Measurements from ENCODE around the gene F10. TPM values are rescaled to one million over a fixed set of nuclear protein-coding genes. Genes with fewer than 3 reads are reported as not detected.
A peak's percentile ranks its signal among the peaks of the same experiment; 100 is the strongest.
"Not testable (repeated sequence)": the region's sequence is repeated elsewhere in the genome, so short reads cannot be mapped to it uniquely, and the experiment has no call there.

The F10 gene
- total RNA-seq, 1 experiment from 2014 or later = not detected

DNA sequence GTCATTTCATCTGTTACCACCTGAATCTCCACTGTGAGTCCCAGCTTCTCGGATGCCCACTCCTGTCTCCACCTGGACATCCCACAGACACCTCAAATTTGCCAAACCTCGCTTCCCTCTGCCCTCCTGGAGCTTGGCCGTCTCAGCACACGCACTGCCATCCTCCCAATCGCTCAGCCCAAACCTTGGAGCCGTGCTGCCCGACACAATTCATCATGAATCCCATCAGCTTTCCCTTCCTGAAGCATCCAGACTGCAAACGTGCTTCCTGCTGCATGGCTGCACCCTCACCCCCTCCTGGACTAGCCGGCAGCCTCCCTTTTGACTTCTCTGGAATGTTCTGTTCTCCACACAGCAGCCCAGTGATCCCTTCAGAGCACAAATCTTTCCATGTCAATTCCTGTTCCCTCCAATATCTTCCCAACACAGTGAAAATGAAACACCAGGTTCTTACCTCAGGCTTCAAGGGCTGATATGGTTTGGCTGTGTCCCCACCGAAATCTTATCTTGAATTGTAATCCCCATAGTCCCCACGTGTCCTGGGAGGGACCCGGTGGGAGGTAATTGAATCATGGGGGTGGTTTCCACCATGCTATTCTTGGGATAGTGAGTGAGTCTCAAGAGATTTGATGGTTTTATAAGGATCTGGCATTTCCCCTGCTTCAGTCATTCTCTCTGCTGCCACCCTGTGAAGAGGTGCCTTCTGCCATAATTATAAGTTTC is 34.8 kb downstream of the F10 start:
- in situ Hi-C loops (cut with HindIII; ENCODE audit: low pct_unique_long_range_greater_than_20kb, low sequenced_read_pairs) = no loop called here
- DNase-seq (ENCODE audit: low read depth) = no peak

DNA sequence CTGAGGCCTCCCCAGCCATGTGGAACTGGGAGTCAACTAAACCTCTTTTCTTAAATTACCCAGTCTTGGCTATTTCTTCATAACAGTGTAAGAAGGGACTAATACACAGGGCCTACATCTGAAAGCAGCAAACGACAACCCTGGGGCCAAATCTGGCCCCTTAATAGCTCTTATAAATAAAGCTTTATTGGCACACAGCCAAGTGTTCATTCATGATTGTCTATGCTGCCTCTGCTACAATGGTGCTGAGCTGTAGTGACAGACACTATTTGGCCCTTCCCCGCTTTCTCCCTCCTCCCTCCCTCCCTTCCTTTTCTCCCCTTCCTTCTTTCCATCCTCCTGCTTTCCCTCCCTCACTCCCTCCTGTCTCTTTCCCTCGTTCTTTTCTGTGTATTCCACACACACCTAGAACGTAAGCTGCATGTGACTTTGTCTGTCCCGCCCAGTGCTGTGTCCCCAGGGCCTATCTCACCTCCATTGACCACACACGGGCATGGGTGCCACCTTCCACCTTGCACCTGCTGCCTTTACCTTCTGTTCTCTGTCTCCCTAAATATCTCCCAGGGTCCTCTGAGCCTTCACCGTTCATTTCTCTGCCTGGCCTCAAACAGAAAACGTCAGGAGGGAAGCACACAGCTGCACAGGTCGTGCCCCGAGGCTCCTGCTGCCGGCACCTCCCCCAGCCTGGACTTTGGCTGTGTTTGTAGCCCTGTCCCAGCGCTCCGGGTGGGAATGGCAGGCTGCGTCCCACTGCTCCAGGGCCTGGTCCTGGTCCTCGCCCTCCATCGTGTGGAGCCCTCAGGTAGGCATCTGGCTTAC is 35.5 kb downstream of the F10 start, which contains the start of gene PROZ:
TSS of gene PROZ (plus strand) at position 720 of the 819 bp plus-strand sequence. CDS start at position 733, 13 bp downstream.
- in situ Hi-C loops (cut with HindIII; ENCODE audit: low pct_unique_long_range_greater_than_20kb, low sequenced_read_pairs) = no loop called here
- DNase-seq (ENCODE audit: low read depth) = no peak

DNA sequence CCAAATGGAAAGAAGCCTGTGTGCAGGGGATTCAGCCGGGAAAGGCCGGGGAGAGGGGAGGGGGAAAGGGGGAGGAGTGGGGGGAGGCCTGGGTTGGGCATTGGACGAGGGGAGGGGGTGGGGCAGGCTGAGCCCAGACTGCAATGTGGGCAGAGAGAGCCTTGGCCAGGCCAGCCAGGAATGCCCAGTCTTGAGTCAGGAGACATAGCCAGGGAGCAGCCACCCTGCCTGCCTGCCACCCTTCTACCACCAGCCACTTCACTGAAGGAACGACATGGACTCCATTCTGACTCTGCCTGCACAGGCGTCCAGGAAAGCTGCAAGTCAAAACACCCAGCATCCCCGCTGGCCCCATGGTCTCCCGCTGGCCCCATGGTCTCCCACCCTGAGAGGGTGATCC is 36.3 kb downstream of the F10 start:
- DNase-seq (ENCODE audit: low read depth) = no peak
- in situ Hi-C loops (cut with HindIII; ENCODE audit: low pct_unique_long_range_greater_than_20kb, low sequenced_read_pairs) = no loop called here

DNA sequence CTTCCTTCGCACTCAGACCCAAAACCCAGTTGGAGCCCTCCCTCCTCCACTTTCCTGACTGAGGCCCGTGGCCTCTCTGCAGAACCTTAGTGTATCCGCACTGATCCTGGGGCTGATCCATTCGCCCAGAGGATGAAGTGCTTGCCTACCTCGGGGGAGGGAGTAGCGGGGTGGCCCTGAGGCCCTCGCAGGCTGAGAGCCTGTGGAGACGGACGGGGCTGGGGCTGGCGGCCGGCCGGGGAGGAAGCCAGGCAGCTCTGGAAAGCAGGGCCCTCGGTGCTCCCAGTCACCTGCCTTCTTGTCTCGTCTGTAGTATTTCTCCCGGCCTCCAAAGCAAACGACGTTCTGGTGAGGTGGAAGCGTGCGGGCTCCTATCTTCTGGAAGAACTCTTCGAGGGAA is 37.1 kb downstream of the F10 start:
- no peak for DNase-seq (ENCODE audit: low read depth)
- in situ Hi-C loops (cut with HindIII; ENCODE audit: low pct_unique_long_range_greater_than_20kb, low sequenced_read_pairs) = no loop called here

DNA sequence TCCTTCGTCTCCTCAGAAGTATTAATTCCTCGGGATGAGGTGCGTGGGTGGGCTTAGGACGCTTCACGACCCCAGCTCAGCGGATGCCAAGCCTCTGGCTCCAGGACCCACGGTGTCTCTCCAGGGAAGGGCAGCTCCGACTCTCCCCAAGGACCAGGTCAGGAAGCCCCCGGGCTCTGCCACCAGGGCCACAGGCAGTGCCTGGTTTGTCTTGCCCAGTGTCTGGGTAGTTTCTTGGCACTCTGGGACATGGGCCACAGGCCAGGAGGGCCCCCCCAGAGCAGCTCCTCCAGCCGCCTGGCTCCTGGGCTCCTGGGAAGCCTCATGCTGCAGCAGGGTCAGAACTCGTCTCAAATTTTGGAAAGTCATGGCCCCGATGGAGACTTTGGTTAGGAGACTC is 38.4 kb downstream of the F10 start:
- DNase-seq (ENCODE audit: low read depth) = no peak
- in situ Hi-C loops (cut with HindIII; ENCODE audit: low pct_unique_long_range_greater_than_20kb, low sequenced_read_pairs) = no loop called here

DNA sequence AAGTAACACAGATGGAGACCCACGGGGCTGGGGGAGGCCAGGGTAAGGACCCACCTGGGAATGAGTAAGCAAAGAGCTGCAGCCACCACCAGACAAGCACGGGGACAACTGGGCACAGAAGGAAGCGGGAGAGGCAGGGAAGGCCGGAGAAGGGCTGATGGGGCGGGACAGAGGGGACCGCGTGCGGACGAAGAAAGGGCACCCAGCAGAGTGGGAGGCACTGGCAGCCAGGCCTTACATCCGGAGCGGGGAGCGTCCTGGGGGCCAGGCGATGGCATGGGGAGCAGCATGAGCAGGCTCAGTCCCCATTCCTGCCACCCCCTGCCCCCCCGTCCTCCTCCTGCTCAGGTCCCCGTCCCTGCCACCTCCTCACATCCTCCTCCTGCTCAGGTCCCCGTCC is 38.8 kb downstream of the F10 start:
- in situ Hi-C loops (cut with HindIII; ENCODE audit: low pct_unique_long_range_greater_than_20kb, low sequenced_read_pairs) = no loop called here
- DNase-seq (ENCODE audit: low read depth) = no peak

DNA sequence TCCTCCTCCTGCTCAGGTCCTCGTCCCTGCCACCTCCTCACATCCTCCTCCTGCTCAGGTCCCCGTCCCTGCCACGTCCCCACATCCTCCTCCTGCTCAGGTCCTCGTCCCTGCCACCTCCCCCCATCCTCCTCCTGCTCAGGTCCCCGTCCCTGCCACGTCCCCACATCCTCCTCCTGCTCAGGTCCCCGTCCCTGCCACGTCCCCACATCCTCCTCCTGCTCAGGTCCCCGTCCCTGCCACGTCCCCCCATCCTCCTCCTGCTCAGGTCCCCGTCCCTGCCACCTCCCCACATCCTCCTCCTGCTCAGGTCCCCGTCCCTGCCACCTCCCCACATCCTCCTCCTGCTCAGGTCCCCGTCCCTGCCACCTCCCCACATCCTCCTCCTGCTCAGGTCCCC is 39.4 kb downstream of the F10 start:
- in situ Hi-C loops (cut with HindIII; ENCODE audit: low pct_unique_long_range_greater_than_20kb, low sequenced_read_pairs); DNase-seq (ENCODE audit: low read depth): not testable (repeated sequence)

DNA sequence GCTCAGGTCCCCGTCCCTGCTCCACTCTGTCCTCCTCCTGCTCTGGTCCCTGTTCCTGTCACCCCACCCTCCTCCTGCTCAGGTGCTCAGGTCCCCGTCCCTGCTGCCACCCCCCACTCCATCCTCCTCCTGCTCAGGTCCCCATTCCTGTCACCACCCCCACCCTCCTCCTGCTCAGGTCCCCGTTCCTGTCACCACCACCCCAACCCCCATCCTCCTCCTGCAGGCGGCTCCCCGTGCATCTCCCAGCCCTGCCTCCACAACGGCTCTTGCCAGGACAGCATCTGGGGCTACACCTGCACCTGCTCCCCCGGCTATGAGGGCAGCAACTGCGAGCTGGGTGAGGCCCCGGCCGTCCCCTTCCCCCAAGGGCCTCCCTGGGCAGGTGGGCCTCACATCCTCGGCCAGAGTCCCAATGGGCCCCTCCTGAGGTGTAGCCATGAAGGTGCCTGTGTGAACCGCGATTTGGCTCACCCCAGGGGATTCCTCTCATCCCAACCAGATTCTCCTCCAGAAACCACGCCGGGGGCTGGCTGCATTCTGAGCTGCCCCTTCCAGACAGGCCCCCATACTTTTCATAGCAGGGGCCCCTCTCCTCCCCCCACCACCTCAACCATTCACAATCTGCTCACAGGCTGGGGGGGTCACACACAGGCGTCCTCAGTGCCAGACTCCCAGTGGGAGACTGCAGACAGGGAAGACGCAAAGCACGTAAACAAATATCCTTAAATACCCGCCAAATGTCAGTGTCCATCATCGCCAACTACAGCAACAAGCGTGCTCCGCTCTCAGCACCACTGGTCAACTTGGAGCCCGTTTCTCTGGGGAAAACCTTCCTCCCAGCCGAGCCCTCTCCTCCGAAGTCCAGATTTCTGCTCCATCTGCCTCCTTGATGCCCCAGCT is 40.4 kb downstream of the F10 start:
- DNase-seq (ENCODE audit: low read depth) = no peak
- in situ Hi-C loops (cut with HindIII; ENCODE audit: low pct_unique_long_range_greater_than_20kb, low sequenced_read_pairs) = no loop called here

DNA sequence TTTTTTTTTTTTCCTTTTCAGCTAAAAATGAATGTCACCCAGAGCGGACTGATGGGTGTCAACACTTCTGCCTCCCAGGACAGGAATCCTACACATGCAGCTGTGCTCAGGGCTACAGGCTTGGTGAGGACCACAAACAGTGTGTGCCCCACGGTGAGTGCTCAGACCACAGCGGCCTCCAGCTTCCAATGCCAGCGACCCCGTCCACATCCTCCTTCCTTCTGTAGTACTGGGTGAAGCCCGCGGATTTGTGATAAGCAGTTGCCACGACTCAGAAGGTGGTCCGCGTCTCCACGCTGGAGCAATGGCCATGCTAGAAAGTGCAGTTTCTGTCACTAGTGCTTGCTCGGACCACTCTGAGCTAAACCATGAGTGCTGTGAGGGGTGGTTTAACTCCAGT is 41.9 kb downstream of the F10 start:
- in situ Hi-C loops (cut with HindIII; ENCODE audit: low pct_unique_long_range_greater_than_20kb, low sequenced_read_pairs) = no loop called here
- DNase-seq (ENCODE audit: low read depth) = no peak

DNA sequence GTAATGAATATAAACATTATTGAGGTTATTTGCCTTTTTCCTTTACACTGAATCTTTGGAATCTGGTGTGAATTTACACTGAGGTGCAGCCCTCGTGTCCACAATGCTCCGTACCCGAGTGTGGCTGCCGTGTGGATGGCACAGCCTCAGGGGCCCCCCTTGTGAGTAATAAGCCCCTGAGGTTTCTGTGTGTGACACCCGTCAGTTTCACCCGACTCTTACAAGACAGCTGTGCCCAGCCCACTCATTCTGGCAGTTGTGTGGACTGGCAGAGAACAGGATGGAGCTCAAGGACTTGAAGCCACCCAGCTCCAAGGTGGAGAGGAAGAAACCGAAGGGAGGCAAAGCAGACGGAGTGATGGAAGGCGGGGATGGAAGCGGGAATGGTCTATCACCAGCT is 43.7 kb downstream of the F10 start:
- in situ Hi-C loops (cut with HindIII; ENCODE audit: low pct_unique_long_range_greater_than_20kb, low sequenced_read_pairs) = no loop called here

DNA sequence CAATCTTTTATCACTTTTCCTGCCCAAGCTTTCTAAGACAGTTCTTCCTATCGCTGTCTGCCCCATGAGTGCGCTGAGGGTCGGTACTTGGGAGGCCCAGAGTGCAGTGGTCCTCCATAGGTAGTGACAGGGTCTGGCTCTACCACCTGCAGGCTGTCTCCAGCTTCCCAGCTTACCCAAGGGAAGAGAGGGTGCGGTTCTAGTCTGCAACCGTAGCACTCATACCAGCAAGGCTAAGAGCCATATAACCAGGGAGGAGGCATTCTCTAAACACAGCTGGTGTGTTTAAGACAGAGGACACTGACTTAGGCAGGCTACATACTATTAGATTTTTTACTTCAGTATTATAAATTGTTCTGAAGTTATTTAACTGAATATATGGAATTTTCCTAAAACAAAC is 44.1 kb downstream of the F10 start:
- no peak for DNase-seq (ENCODE audit: low read depth)
- in situ Hi-C loops (cut with HindIII; ENCODE audit: low pct_unique_long_range_greater_than_20kb, low sequenced_read_pairs) = no loop called here

More for the DNA sequence above, 43.7 kb downstream of the F10 start:
- DNase-seq (ENCODE audit: low read depth) = no peak

DNA sequence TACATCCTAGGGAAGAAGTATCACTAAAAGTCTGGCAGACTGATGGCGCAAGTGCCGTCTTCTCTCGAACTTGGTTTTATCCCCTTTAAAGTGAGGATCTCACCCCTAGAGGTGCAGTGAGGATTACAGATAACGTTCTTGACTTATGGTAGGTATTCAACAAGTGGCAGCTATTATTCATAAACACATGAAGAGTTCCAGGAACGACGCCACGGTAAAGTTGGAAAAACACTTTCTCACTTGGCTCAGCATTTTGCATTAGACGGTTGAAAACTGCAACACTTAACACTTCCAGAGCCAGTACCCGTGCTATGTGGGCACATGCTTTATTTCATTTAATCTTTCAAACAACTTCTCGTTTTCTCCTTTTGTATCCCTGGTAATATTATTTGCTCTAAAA is 44.6 kb downstream of the F10 start:
- in situ Hi-C loops (cut with HindIII; ENCODE audit: low pct_unique_long_range_greater_than_20kb, low sequenced_read_pairs) = no loop called here

DNA sequence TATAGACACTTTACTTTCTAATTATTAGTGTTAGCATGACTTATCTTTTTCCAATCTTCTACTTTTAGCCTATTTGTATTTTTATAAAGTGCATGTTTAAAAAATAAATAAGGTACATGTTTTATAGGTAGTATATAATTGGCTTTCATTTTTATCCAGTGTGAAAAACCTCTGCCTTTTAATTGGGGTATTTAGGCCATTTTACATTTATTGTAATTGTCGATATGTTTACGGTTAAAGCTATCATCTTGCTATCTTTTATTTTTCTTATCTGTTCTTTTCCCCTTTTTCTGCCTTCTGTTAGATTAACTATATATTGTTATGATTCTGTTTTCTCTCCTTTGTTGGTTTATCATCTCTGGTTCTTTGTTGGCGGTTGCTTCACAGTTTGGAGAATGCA is 45.0 kb downstream of the F10 start:
- in situ Hi-C loops (cut with HindIII; ENCODE audit: low pct_unique_long_range_greater_than_20kb, low sequenced_read_pairs) = no loop called here

More for the DNA sequence above, 44.6 kb downstream of the F10 start:
- no peak for DNase-seq (ENCODE audit: low read depth)

DNA sequence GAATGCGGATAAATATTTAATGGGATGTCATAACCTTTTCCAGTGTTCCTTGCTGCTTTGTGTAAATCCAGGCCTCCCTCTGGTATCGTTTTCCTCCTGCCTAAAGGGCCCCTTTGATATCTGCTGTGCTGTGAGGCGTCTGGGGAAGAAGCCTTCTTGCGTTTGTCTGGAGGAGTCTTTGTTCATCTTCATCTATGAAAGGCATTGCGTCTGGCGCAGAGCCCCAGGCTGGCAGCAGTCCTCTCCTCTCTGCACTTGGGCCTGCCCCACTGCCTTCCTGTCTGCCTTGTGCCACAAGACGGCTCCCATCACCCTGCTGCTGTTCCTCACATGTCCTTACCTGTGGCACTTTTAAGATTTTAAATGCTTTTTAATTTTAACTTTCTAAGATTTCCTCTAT is 45.6 kb downstream of the F10 start:
- in situ Hi-C loops (cut with HindIII; ENCODE audit: low pct_unique_long_range_greater_than_20kb, low sequenced_read_pairs) = no loop called here
- no peak for DNase-seq (ENCODE audit: low read depth)

More for the DNA sequence above, 45.0 kb downstream of the F10 start:
- DNase-seq (ENCODE audit: low read depth) = no peak

DNA sequence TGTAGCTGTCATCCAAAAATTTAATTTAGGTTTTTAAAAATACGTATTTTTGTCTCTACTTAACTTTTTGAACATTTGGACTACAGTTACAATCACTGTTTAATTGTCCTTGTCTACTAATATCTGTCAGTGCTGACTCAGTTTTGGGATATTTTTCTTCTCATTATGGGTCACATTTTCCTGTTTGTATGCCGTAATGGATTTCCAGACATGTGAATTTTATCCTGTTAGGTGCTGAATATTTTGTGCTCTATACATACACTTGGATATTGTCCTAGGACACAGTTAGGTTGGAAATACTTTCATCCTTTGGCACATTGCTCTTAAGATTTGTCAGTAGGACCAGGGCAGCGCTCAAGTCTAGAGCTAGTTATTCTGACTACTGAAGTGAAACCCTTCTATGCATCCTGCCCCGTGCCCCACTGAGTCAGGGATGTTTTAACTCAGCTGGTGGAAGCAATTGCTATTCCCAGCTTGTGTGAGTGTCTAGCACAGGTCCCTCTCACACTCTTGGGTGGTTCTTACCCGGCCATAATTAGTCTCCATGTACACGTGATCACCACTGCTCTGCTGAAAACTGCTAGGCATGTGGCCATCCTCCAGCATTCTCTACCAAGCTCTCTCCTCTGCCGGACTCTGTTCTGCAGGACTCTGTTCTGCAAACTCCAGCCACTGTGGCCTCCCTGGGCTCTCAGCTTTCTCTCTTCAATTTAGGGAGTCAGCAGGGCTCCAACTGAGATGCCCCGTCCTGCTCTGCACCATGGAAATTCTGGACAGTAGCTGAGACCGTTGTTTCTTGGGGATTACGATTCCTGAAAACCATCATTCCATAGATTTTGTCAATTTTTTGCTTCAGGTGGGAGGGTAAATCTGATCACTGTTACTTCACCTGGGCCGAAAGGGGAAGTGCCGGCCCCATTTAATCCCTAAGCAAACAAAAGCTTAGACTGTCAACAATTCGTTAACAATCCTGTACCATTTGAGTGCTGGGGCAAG is 47.0 kb downstream of the F10 start:
- in situ Hi-C loops (cut with HindIII; ENCODE audit: low pct_unique_long_range_greater_than_20kb, low sequenced_read_pairs) = no loop called here
- DNase-seq (ENCODE audit: low read depth) = no peak

DNA sequence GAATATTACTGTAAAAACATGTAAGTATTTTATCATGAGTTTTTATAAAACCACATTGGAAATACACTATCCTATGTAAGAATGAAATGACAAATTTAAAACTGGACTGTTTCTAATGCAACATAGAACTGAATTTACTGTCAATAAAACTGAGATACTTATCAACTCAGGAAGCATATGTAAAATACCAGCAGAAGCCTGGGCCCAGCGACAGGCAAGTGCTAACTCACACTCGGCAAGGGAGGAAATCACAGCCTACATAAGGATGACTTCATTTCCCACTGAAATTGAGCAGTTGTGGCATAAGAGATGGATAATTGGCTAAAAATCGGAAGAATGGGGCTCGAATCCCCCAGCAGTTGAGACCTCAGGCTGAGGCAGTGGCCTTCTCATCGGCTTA is 47.9 kb downstream of the F10 start:
- in situ Hi-C loops (cut with HindIII; ENCODE audit: low pct_unique_long_range_greater_than_20kb, low sequenced_read_pairs) = no loop called here
- no peak for DNase-seq (ENCODE audit: low read depth)

DNA sequence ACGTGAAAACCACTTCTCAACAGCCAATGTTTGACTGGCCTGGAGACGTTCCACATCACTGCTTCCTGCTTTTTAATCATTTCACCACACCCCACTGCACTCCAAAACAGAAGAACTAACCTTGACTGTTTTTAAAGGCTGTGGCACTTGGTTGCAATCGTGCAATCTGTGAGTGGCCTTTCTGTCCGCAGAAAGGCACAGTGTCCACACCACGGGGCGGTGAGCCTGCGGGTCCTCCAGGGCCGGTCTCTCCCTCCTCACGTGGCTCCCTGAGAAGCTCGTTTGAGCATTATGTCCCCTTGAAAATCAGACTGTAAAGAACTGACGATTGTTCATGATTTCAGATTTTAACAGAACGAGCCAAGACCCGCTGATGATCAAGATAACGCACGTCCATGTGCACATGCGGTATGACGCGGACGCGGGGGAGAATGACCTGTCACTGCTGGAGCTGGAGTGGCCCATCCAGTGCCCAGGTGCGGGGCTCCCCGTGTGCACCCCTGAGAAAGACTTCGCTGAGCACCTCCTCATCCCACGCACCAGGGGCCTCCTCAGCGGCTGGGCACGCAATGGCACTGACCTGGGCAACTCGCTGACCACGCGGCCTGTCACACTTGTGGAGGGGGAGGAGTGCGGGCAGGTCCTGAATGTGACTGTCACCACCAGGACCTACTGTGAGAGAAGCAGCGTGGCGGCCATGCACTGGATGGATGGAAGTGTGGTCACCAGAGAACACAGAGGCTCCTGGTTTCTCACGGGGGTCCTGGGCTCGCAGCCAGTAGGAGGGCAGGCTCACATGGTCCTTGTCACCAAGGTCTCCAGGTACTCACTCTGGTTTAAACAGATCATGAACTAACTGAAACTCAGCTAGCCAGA is 48.9 kb downstream of the F10 start:
- DNase-seq (ENCODE audit: low read depth) = peak; percentile 33
- in situ Hi-C loops (cut with HindIII; ENCODE audit: low pct_unique_long_range_greater_than_20kb, low sequenced_read_pairs) = no loop called here
